ENCODE measurements around the gene PCDHA10.

DNA sequence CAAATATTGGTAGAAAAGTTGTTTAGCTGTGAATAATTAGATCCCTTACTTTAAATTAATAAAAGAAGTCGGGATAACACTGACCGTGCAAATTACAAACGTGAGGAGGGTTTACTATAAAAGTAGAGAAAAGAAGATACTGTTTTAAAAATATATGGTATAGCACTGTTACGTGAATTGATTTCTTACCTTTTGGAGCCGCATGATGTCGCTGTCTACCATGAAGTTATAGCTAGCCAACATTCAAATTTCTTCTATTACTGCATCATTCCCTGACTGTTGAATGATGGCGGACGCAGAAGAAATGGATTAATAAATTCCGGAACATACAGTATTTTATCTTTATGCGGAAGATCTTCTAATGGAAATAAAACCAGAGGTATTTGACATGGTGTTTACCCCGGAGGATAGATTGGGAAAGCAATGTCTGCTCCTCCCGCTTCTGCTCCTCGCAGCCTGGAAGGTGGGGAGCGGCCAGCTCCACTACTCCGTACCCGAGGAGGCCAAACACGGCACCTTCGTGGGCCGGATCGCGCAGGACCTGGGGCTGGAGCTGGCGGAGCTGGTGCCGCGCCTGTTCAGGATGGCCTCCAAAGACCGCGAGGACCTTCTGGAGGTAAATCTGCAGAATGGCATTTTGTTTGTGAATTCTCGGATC, 27.9 kb upstream of the PCDHA10 start, which contains the start of gene PCDHA6:
- TF ChIP-seq, protein P1, sequence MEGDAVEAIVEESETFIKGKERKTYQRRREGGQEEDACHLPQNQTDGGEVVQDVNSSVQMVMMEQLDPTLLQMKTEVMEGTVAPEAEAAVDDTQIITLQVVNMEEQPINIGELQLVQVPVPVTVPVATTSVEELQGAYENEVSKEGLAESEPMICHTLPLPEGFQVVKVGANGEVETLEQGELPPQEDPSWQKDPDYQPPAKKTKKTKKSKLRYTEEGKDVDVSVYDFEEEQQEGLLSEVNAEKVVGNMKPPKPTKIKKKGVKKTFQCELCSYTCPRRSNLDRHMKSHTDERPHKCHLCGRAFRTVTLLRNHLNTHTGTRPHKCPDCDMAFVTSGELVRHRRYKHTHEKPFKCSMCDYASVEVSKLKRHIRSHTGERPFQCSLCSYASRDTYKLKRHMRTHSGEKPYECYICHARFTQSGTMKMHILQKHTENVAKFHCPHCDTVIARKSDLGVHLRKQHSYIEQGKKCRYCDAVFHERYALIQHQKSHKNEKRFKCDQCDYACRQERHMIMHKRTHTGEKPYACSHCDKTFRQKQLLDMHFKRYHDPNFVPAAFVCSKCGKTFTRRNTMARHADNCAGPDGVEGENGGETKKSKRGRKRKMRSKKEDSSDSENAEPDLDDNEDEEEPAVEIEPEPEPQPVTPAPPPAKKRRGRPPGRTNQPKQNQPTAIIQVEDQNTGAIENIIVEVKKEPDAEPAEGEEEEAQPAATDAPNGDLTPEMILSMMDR (IDR thresholded peaks at IDR 0.05; ENCODE audit: insufficient read depth, low read length): no peak
- no peak for TF ChIP-seq POLR2AphosphoS5 (IDR thresholded peaks at IDR 0.05; ENCODE audit: low read depth)

Measured in HL-60 (cell line).